MM.1S (cell line): ENCODE results near the gene NFATC4.

Experiments
- DNase-seq: peaks from one replicate; pipeline ENCODE4 v3.0.0-alpha.2; 2015
- H2AFZ ChIP-seq: fragments of 300-600 bp; sonication (generic); 2 replicates; pipeline ENCODE4 v1.6.0; 2016; ENCODE audit warnings: antibody characterized with exemption, low read length
- H3F3A ChIP-seq: fragments of 300-600 bp; sonication (generic); 2 replicates; pipeline ENCODE4 v1.6.1; 2016; ENCODE audit warnings: mild to moderate bottlenecking, antibody characterized with exemption, low read length, moderate library complexity, mixed read lengths; ENCODE audit not compliant: insufficient read depth
- H3K27ac ChIP-seq: fragments of 300-600 bp; sonication (generic); 2 replicates; pipeline ENCODE4 v1.5.1; 2016; ENCODE audit warnings: mild to moderate bottlenecking, low read length
- H3K27me3 ChIP-seq: fragments of 300-600 bp; sonication (generic); replicated peaks from 2 replicates; pipeline ENCODE4 v1.6.0; 2016; ENCODE audit warnings: low read length; ENCODE audit not compliant: insufficient read depth
- H3K36me3 ChIP-seq: fragments of 300-600 bp; sonication (generic); replicated peaks from 2 replicates; pipeline ENCODE4 v1.6.1; 2016; ENCODE audit warnings: mild to moderate bottlenecking, low read length, mixed read lengths; ENCODE audit not compliant: insufficient read depth
- H3K4me1 ChIP-seq: fragments of 300-600 bp; sonication (generic); 2 replicates; pipeline ENCODE4 v1.6.1; 2016; ENCODE audit warnings: low read length, mixed read lengths
- H3K4me2 ChIP-seq: fragments of 300-600 bp; sonication (generic); 2 replicates; pipeline ENCODE4 v1.6.0; 2016; ENCODE audit warnings: low read depth, low read length
- H3K4me3 ChIP-seq: fragments of 300-600 bp; sonication (generic); 2 replicates; pipeline ENCODE4 v1.5.1; 2016; ENCODE audit warnings: low read length, mixed read lengths
- H3K79me2 ChIP-seq: fragments of 300-600 bp; sonication (generic); 2 replicates; pipeline ENCODE4 v1.6.1; 2016; ENCODE audit warnings: mixed run types, low read length, mixed read lengths
- H3K9ac ChIP-seq: fragments of 300-600 bp; sonication (generic); 2 replicates; pipeline ENCODE4 v1.6.1; 2016; ENCODE audit warnings: low read length, mixed read lengths
- H3K9me2 ChIP-seq: fragments of 300-600 bp; sonication (generic); replicated peaks from 2 replicates; pipeline ENCODE4 v1.6.1; 2016; ENCODE audit warnings: mild to moderate bottlenecking, low read length, mixed read lengths; ENCODE audit not compliant: insufficient read depth
- H3K9me3 ChIP-seq: fragments of 300-600 bp; sonication (generic); replicated peaks from 2 replicates; pipeline ENCODE4 v1.6.1; 2016; ENCODE audit warnings: mild to moderate bottlenecking, low read length, mixed read lengths; ENCODE audit not compliant: insufficient read depth
- H4K20me1 ChIP-seq: fragments of 300-600 bp; sonication (generic); 2 replicates; pipeline ENCODE4 v1.6.1; 2016; ENCODE audit warnings: mild to moderate bottlenecking, low read length, moderate library complexity, mixed read lengths; ENCODE audit not compliant: insufficient read depth
- CTCF ChIP-seq: fragments of 300-600 bp; sonication (generic); IDR thresholded peaks from 2 replicates; pipeline ENCODE4 v1.5.1; 2016; ENCODE audit warnings: antibody characterized with exemption, low read length, mixed read lengths
- EZH2 ChIP-seq: fragments of 300-600 bp; sonication (generic); optimal IDR thresholded peaks from 2 replicates; pipeline ENCODE3; 2017; ENCODE audit warnings: low read depth, mild to moderate bottlenecking, antibody characterized with exemption, low read length, mixed read lengths
- EZH2phosphoT487 ChIP-seq: fragments of 300-600 bp; sonication (generic); IDR thresholded peaks from 2 replicates; pipeline ENCODE4 v1.6.1; 2018; ENCODE audit warnings: antibody characterized with exemption, low read length

Gene NFATC4

GRCh38 chr14:24339284-24340151 lies 28.5 kb upstream of the NFATC4 start, which contains the start of gene RIPK3:
RIPK3 (minus strand) TSS chr14:24339991; CDS start chr14:24339826, 165 bp downstream.
- Histone ChIP-seq H3K27me3 (no peaks in the 10 kb centered on the region), H3K79me2 (no peaks in the 10 kb centered on the region), H3K9ac (peak within 1 kb of the TSS; percentile 37; the same call in 1 of the 2 replicates), H3K9me2 (no peaks in the 10 kb centered on the region), H3K27ac (no peak within 1 kb of the TSS), H3K4me3 (peak within 1 kb of the TSS; percentile 68), H3K9me3 (no peaks in the 10 kb centered on the region), H3K4me2 (peak within 1 kb of the TSS; percentile 79), H3K36me3 (no peaks in the 10 kb centered on the region), H3K4me1 (no peaks in the 10 kb centered on the region), H3F3A (no peaks in the 10 kb centered on the region), H4K20me1 (no peaks in the 10 kb centered on the region), H2AFZ (peak within 1 kb of the TSS; percentile 93)
- DNase-seq, result peak; percentile 52
- TF ChIP-seq EZH2 (no peak), CTCF (no peak), EZH2phosphoT487 (no peak)

GRCh38 chr14:24340606-24341005 lies 27.4 kb upstream of the NFATC4 start:
- H3F3A ChIP-seq, result no peaks in the 10 kb centered on the region
- H3K9me2 ChIP-seq, result no peaks in the 10 kb centered on the region
- H3K79me2 ChIP-seq, result no peaks in the 10 kb centered on the region
- no peaks in the 10 kb centered on the region for H4K20me1 ChIP-seq
- no peak overlapping the region for H3K4me3 ChIP-seq
- H3K27me3 ChIP-seq, result no peaks in the 10 kb centered on the region
- H3K4me1 ChIP-seq, result no peaks in the 10 kb centered on the region
- no peak overlapping the region for H2AFZ ChIP-seq
- no peak overlapping the region for H3K27ac ChIP-seq
- DNase-seq, result no peak
- H3K9me3 ChIP-seq, result no peaks in the 10 kb centered on the region
- no peak overlapping the region for H3K9ac ChIP-seq
- TF ChIP-seq EZH2 (no peak), CTCF (no peak), EZH2phosphoT487 (no peak)
- H3K36me3 ChIP-seq, result no peaks in the 10 kb centered on the region
- H3K4me2 ChIP-seq, result no peak overlapping the region

- no peak for DNase-seq
- H3K27me3 ChIP-seq, result no peaks in the 10 kb centered on the region
- H3K36me3 ChIP-seq, result no peaks in the 10 kb centered on the region
- no peak for TF ChIP-seq CTCF
- TF ChIP-seq EZH2, result no peak
- no peak for TF ChIP-seq EZH2phosphoT487
- H3K9me3 ChIP-seq, result no peaks in the 10 kb centered on the region
- H2AFZ ChIP-seq, result no peak overlapping the region
- no peaks in the 10 kb centered on the region for H4K20me1 ChIP-seq
- no peaks in the 10 kb centered on the region for H3F3A ChIP-seq
- no peaks in the 10 kb centered on the region for H3K9me2 ChIP-seq
- no peak overlapping the region for H3K4me3 ChIP-seq
- no peaks in the 10 kb centered on the region for H3K4me1 ChIP-seq
- H3K9ac ChIP-seq, result no peak overlapping the region
- H3K4me2 ChIP-seq, result no peak overlapping the region
- H3K27ac ChIP-seq, result no peak overlapping the region
- H3K79me2 ChIP-seq, result no peaks in the 10 kb centered on the region
These were observed 25.1 kb upstream of the NFATC4 start for GRCh38 chr14:24342889-24343288.
